GM19035 (cell line): Measurements from ENCODE around the gene NIPA2.

Experiments used
- ATAC-seq: cut with Tn5 transposase; IDR thresholded peaks from one replicate; pipeline ENCODE4 v1.9.1; 2021; ENCODE audit not compliant: unreplicated experiment

Gene NIPA2

DNA sequence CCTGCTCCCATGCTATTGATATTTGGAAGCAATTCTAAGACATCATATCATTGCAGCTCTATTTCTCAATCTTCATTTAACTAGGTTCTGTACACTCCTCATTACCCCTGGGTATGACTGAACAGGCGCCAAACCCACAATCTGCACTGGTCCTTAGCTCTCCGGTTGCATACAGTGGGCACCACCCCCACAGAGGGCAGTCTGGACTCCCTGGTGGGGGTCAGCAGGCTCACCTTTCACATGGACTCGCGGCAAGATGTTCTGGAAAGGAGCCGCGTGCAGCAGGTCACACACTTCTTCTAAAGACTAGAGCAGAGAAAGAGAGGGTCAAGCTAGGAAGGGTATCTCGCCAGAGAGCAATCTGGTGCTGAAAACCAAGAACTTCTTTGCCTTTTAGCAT is 36.5 kb downstream of the NIPA2 start:
- ATAC-seq, result no peak

DNA sequence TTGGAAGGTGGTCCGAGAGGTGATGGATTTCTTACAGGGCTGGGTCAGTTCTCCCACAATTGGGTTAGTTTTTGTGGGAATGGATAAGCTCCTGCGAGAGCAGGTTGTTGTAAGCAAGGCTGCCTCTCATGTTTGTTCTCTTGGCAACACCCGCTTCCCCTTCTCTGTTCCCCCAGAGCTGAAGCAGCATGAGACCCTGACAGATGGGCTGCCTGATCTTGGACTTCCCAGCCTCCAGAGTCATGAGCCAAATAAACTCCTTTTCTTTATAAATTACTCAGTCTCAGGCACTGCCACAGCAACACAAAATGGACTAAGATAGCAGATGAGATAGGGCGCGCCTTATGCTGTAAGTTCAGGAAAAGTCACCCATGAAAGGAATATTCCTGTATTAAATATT is 38.7 kb downstream of the NIPA2 start:
- no peak for ATAC-seq

GRCh38 chr15:22877607-22878006 is 39.1 kb downstream of the NIPA2 start:
- no peak for ATAC-seq

- ATAC-seq, result no peak
These were observed 39.6 kb downstream of the NIPA2 start for GRCh38 chr15:22878103-22878502.

GRCh38 chr15:22880068-22880980 is 41.9 kb downstream of the NIPA2 start:
- no peak for ATAC-seq

- no peak for ATAC-seq
These were observed 42.7 kb downstream of the NIPA2 start for GRCh38 chr15:22880981-22881738.

- ATAC-seq, result no peak
These were observed 43.4 kb downstream of the NIPA2 start for GRCh38 chr15:22881739-22882440.

- ATAC-seq, result no peak
These were observed 44.7 kb downstream of the NIPA2 start for GRCh38 chr15:22883196-22883595.

GRCh38 chr15:22884344-22884743 is 45.9 kb downstream of the NIPA2 start:
- ATAC-seq, result no peak

- ATAC-seq, result no peak
These were observed 46.7 kb downstream of the NIPA2 start for GRCh38 chr15:22885120-22885519.

DNA sequence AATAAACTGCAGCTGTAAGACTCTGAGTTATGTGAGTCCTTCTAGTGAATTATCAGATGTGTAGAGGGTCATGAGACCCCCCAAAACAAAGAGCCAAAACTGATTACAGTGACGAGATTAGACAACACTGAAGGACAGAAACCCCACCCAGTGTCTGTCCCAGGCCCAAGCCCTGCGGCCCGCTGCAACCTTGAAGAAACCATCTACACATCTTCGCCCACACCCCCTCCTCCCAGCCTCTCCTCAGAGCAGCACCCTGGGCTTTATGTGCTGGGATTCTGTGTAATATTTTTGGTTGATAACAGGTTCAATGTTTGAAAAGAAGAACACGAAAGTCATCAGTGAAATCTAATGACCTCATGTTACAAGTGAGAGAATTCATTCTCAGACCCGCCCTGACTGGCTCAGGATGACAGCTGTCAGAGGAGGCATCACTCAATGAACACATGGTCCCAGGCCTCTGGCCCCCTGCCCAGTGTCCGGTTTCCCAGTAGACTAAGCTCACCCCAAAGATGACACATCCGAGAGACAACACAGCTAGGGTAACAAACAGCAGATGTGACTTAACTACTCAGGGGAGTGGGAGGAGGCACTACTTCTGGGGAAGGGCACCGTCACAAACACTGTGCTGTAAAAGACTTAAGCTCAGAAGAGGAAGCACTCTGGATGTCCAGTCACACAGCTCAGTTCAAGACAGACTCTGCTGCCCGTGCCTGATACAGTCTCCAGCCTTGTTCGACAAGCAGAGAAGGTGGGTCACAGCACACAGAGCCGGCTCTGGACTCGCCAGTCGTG is 48.9 kb downstream of the NIPA2 start:
- ATAC-seq, result no peak

GRCh38 chr15:22888120-22888859 is 49.8 kb downstream of the NIPA2 start:
- no peak for ATAC-seq

DNA sequence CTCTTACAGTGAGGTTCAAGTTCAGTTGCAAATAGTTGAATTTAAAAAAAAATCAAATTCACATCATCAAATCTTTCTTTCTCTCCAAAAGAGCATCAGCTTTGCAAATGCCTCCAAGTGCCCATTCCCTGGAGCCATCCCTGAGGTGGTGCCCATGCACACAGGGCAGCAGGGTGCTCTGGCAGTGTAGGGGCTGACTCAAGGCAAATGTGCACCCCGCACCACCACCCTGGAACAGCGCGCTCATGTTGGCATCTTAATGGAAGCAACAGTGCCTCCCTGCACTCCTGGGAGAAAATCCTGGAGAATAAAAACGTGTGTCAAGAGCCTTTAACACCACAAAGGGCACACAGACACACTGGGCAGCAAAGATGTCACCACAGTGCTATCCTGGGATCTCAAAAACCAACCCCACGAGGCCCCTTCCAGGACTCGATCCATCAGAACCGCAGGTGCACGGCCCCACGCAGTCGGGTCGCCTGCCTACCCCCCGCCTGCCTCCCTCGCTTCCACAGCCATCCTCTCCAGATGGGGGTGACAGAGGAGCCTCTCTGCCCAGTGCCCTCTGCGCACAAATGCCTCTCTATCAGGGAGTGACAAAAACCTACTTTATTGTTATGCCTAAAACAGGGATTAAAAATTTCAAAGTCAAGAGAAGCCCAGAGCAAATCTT is 50.8 kb downstream of the NIPA2 start:
- ATAC-seq, result no peak

DNA sequence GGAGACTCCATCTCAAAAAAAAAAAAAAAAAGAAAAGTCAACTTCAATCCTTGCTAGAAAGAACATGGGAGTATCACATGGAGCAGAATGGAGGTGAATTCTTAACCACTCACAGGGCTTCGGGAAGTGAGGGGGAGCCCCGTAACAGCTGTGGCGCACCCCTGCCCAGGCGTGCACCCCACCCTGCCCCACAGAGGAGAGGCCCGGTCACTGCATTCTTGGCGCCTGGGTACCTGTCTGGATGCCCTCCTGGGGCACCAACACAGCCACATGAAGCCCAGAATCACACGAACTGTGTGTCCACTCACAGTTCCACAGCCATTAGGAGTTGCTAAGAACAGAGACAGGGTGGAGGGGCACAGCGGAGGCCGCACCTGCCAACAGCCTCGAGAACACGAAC is 51.8 kb downstream of the NIPA2 start:
- no peak for ATAC-seq

DNA sequence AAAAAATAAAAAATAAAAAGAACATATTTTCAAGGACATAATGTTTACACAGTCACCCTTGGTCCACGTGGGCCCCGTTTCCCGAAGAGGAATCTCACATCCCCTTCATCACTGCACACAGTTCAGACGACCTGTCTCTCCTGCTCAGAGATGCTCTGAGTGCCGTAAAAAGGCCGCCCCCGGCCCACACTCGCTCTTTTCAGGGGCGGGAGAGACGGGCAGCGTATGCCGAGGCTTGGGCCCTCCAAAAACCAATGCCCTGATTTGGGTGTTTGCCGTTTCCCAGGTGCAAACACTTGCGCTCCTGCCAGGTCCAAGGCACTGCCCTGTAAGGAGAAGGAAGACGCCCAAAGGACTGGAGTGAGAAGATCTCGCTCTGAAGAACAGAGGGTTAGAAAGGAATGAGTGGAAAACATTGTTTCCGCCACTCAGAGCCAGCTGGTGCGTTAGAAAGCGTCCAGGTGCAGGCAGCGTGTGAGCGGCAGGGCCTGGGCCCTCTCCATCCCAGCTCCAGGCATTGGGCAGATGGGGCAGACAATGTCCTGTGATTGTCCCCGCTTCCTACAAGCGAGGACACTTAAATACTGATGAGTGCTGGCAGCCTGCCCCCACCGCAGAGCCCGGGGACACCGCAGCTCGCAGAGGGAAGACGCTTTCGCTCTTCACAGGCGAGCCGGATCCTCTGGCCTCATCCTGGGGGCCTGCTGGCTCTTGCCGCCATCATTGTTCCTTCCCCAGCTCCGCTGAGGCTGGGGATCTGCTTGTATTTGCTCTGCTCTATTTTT is 53.2 kb downstream of the NIPA2 start:
- no peak for ATAC-seq

- ATAC-seq, result no peak
These were observed 53.9 kb downstream of the NIPA2 start for GRCh38 chr15:22892333-22892732.

DNA sequence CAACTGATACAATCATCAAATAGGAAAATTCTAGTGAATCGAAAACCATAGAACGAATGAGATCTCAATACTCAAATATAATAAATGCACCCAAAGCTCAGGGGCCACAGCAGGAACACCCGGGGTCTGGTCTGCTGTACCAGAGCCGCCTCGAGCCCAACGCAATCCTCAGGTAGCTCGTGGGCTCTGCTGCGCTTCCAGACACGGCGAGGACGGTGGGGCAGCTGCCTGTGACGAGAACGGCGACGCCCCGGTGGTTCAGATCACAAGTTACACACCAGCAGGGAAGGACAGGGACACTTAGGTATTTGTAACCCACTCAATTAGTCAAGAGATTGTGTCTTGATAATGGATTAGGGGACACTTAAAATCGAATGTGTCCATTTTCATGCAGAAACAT is 54.6 kb downstream of the NIPA2 start:
- ATAC-seq, result no peak

DNA sequence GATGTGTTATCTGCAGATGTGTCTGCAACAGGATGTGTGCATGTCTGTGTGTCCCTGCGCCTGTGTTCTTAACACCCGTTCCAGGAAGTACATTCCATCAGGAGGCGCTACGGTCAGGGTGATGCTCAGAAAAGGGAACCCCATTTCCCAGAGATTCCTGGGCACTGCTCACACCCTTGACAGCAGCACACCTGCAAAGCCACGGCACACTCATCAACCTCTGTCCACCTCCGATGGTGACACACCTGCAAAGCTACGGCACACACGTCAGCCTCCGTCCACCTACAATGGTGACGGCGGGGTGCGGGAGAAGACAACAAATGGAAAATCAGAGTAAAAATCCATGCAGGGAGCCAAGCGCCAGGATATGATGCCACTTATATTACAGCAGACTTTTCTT is 55.4 kb downstream of the NIPA2 start:
- no peak for ATAC-seq
